Activated naive CD4-positive, alpha-beta T cell treated with anti-CD3 and anti-CD28 coated beads, Interleukin-2, amount 50 U/mL, for 72 hours (primary cell): ENCODE results near the gene ST6GALNAC3. TPM values are rescaled to one million over a fixed set of nuclear protein-coding genes. Genes with fewer than 3 reads are reported as not detected.
"Not testable (repeated sequence)": the region's sequence is repeated elsewhere in the genome, so short reads cannot be mapped to it uniquely, and the experiment has no call there.

Experiments used
- ATAC-seq, 2 donors: fragments of 150-1000 bp; cut with Tn5 transposase; 2 replicates each; pipeline ENCODE4 v1.10.0; 2021; ENCODE audit warnings: mild to moderate bottlenecking in 2 of 2, moderate library complexity in 2 of 2
- DNase-seq, 2 donors: peaks; one replicate each; pipeline ENCODE4 v3.0.0; 2021 to 2022; ENCODE audit warnings: low spot score in 2 of 2
- H3K27ac Mint-ChIP-seq, 2 donors: one replicate each; pipeline ENCODE4 v1.8.0; 2022; ENCODE audit warnings: mild to moderate bottlenecking in 2 of 2, mixed read lengths in 2 of 2
- H3K36me3 Mint-ChIP-seq, 2 donors: one replicate each; pipeline ENCODE4 v1.8.0; 2022; ENCODE audit warnings: mixed read lengths in 2 of 2
- H3K9me3 Mint-ChIP-seq, 2 donors: one replicate each; pipeline ENCODE4 v1.8.0; 2022; ENCODE audit warnings: mixed read lengths in 2 of 2
- total RNA-seq, 2 donors: library from RNA; stranded (reverse); gene quantifications; one replicate each; pipeline ENCODE4 v1.2.3, GENCODE V29; 2022

The ST6GALNAC3 gene
- 1 to 10 TPM; 1.4 to 3.8 TPM for total RNA-seq

DNA sequence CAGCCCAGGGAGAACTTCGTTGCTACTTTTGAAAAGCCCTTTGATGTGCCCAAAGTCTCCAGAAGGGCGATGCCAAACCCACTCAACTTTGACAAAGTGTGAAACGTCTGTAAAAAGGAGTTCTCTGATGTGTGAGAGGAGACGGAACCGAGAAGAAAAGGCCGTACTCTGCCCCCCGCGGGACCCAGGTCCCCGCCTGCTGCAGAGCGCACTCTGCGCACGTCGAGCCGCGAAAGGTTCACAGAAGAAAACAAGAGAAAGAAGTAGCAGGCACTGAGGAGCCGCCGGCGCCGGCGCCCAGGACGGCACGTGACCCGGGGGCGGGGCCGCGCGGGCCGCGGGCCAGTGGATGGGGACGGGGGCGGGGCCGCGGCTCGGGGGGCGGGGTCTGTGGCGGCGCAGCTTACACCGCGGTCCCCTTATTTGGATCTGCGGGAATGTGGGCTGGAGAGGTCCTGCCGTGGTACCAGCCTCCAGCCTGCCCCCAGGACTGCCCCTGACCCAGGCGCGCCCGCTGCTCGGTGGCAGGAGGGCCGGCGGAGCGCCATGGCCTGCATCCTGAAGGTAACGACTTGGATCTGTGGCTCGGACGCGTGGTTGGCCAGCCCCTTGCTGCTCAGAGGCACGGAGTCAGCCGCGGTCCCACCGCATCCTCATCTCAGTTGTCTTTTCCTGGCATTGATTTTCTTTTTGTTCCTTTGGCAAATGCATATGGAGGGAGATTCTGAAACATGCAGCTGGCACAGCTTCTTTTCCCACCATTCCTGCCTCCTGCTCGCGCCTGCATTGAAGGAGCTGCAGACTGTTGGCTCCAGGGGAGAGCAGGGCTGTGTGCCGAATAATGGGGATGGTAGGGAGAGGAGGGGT is at the start of gene ST6GALNAC3:
ST6GALNAC3 (plus strand) TSS at position 426 of the 867 bp plus-strand sequence.
- Mint-ChIP-seq H3K36me3 (no peaks in the 10 kb centered on the region), H3K9me3 (no peaks in the 10 kb centered on the region), H3K27ac (peak within 1 kb of the TSS in 1 of 2 donors; percentile 31)
- peak; percentile 78 to 83 for DNase-seq
- ATAC-seq, result peak; percentile 93 to 98

DNA sequence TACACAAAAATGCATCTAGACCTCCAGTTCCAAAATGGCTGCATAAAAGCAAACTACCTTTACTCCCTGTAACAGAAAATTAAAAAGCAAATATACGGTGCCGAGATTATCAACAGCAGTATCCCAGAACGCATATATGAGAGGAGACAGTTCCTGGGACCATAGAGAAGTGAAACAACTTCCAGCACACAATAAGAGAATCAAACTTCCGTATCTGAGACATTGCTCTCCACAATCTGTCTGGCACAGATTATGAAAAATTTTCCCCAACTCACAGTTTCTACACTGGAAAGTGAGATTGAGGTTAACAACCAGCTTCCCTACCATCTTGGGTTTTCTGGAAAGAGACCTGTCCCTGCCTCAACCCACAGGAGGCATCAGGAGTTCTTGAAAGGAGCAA is 47.2 kb upstream of the ST6GALNAC3 start:
- DNase-seq (no peak), ATAC-seq (no peak)
- no peak overlapping the region for H3K27ac Mint-ChIP-seq
- no peaks in the 10 kb centered on the region for H3K36me3 Mint-ChIP-seq
- H3K9me3 Mint-ChIP-seq, result no peaks in the 10 kb centered on the region

GRCh38 chr1:76029331-76029730 is 45.2 kb upstream of the ST6GALNAC3 start:
- Mint-ChIP-seq H3K9me3 (no peaks in the 10 kb centered on the region), H3K27ac (no peak overlapping the region), H3K36me3 (no peaks in the 10 kb centered on the region)
- no peak for DNase-seq
- no peak for ATAC-seq

GRCh38 chr1:76031496-76031895 is 43.0 kb upstream of the ST6GALNAC3 start:
- ATAC-seq, result no peak

GRCh38 chr1:76033800-76034475 is 40.6 kb upstream of the ST6GALNAC3 start:
- ATAC-seq (no peak), DNase-seq (no peak)
- no peak overlapping the region for H3K27ac Mint-ChIP-seq
- H3K9me3 Mint-ChIP-seq, result no peaks in the 10 kb centered on the region
- no peaks in the 10 kb centered on the region for H3K36me3 Mint-ChIP-seq

More at GRCh38 chr1:76031496-76031895, 43.0 kb upstream of the ST6GALNAC3 start:
- H3K9me3 Mint-ChIP-seq, result no peaks in the 10 kb centered on the region
- H3K27ac Mint-ChIP-seq, result no peak overlapping the region
- no peaks in the 10 kb centered on the region for H3K36me3 Mint-ChIP-seq
- DNase-seq, result no peak

- Mint-ChIP-seq H3K36me3 (no peaks in the 10 kb centered on the region), H3K9me3 (no peaks in the 10 kb centered on the region), H3K27ac (no peak overlapping the region)
- DNase-seq, result no peak
- ATAC-seq, result no peak
Measured at GRCh38 chr1:76035053-76035452, 39.5 kb upstream of the ST6GALNAC3 start.

DNA sequence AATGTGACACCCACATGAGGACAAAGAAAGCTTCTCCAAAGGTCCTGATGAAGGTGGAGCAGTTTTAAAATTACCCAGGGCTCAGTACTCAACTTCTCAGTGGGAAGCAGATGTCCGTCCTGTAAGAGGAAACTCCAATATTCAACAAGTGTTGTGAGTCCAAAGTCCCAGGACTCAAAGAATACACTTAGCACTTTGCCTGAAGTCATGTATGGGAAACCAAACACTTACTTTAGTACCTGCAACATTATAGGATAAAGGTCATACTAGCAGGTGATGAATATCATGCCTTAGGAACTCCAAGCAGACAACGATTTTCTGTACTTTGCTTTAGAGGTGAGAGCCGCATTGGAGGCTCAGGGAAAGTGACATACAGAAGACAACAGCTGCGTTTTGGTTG is 37.2 kb upstream of the ST6GALNAC3 start:
- Mint-ChIP-seq H3K36me3 (no peaks in the 10 kb centered on the region), H3K9me3 (no peaks in the 10 kb centered on the region), H3K27ac (no peak overlapping the region)
- ATAC-seq, result no peak
- no peak for DNase-seq

GRCh38 chr1:76038287-76039004 is 36.1 kb upstream of the ST6GALNAC3 start:
- DNase-seq (no peak), ATAC-seq (no peak)
- H3K27ac Mint-ChIP-seq, result no peak overlapping the region
- no peaks in the 10 kb centered on the region for H3K36me3 Mint-ChIP-seq
- H3K9me3 Mint-ChIP-seq, result no peaks in the 10 kb centered on the region

DNA sequence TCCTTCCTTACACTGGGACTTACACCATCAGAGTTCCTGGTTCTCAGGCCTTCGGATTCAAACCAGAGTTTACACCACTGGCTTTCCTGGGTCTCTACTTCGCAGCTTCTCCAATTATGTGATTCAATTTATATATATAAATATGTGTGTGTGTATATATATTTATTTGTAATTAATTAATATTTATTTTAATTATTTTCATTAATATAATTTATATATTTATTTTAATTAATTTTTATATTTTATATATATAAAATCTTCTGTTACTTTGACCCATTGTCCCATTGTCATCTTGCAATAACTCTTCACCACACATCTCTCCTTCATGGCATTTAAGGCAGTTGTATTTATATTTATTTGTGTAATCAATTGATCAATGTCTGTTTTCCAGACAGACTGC is 28.4 kb upstream of the ST6GALNAC3 start:
- no peak overlapping the region for H3K27ac Mint-ChIP-seq

DNA sequence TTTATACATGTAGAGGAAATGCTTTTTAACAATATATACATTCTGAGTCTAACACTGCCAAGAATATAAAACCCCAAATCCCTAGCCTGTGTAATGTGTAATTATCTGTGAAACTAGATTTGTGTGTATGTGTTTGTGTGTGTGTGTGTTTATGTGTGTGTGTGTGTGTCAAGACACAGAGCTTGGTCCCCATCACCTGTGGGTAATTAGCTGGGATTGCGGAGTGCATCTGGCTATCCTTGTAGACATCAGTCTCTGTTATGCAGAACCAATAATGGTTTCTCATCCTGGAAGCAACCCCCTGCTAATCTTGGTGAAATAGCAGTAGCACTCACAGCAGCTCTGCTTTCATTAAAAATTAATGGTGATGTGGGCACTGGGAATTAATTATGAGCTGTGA is 26.3 kb upstream of the ST6GALNAC3 start:
- Mint-ChIP-seq H3K9me3 (no peaks in the 10 kb centered on the region), H3K27ac (no peak overlapping the region), H3K36me3 (no peaks in the 10 kb centered on the region)
- ATAC-seq (no peak), DNase-seq (no peak)

More for the DNA sequence above, 28.4 kb upstream of the ST6GALNAC3 start:
- Mint-ChIP-seq H3K9me3 (no peaks in the 10 kb centered on the region), H3K36me3 (no peaks in the 10 kb centered on the region)
- DNase-seq (no peak), ATAC-seq (no peak)

GRCh38 chr1:76048926-76049325 is 25.6 kb upstream of the ST6GALNAC3 start:
- DNase-seq, result no peak
- no peak overlapping the region for H3K27ac Mint-ChIP-seq
- no peak for ATAC-seq
- H3K36me3 Mint-ChIP-seq, result no peaks in the 10 kb centered on the region
- H3K9me3 Mint-ChIP-seq, result no peaks in the 10 kb centered on the region

DNA sequence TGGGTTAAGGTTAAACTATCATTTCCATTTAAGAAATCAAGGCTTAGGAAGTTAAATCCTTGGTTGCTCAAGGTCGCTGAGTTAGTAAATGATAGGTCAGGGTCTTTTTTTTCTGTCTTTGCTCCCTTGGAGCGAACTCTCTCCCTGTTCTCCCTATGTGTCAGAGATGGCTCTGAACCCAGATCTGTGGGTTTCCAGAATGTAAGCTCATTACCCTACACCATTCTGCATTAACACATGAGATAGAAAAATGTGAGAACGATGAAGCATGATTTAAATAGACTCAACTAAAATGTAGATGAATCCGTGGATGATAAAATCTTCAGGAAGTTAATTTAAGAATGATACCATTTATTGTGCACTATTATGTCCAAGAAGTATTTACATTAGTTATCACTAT is 25.0 kb upstream of the ST6GALNAC3 start:
- H3K36me3 Mint-ChIP-seq, result no peaks in the 10 kb centered on the region
- H3K27ac Mint-ChIP-seq, result no peak overlapping the region
- ATAC-seq, result no peak
- no peaks in the 10 kb centered on the region for H3K9me3 Mint-ChIP-seq
- DNase-seq, result no peak

DNA sequence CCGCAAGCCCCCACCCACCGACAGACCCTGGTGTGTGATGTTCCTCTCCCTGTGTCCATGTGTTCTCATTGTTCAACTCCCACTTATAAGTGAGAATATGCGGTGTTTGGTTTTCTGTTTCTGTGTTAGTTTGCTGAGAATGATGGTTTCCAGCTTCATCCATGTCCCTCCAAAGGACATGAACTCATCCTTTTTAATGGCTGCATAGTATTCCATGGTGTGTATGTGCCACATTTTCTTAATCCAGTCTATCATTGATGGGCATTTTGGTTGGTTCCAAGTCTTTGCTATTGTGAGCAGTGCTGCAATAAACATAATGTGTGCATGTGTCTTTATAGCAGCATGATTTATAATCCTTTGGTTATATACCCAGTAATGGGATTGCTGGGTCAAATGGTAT is 24.5 kb upstream of the ST6GALNAC3 start:
- not testable (repeated sequence) for DNase-seq, H3K27ac Mint-ChIP-seq, H3K36me3 Mint-ChIP-seq, H3K9me3 Mint-ChIP-seq, ATAC-seq

DNA sequence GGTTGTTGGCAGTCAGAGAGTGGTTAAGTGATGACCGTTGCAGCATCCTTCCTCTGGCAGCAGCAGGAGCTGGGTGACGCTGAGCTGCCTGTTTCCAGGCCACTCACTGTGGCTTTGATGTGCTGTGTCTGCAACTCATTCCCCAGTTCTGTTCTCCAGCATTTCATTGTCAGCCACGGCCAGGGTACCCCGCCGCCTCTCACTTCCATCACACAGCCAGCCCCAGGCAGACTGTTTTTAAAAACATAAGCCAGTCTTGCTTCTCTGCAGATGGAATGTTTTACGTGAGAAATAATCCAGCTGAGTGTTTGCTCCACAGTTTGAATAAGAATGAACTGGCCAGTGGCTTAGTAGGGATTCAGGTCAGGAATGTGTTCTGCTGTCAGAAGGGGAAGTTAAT is 21.5 kb upstream of the ST6GALNAC3 start:
- peak; percentile 20 to 47 for ATAC-seq

GRCh38 chr1:76054359-76054758 is 20.2 kb upstream of the ST6GALNAC3 start:
- Mint-ChIP-seq H3K9me3 (no peaks in the 10 kb centered on the region), H3K36me3 (no peaks in the 10 kb centered on the region), H3K27ac (no peak overlapping the region)
- DNase-seq (no peak), ATAC-seq (no peak)

More for the DNA sequence above, 21.5 kb upstream of the ST6GALNAC3 start:
- H3K36me3 Mint-ChIP-seq, result no peaks in the 10 kb centered on the region
- no peaks in the 10 kb centered on the region for H3K9me3 Mint-ChIP-seq
- H3K27ac Mint-ChIP-seq, result no peak overlapping the region
- no peak for DNase-seq

DNA sequence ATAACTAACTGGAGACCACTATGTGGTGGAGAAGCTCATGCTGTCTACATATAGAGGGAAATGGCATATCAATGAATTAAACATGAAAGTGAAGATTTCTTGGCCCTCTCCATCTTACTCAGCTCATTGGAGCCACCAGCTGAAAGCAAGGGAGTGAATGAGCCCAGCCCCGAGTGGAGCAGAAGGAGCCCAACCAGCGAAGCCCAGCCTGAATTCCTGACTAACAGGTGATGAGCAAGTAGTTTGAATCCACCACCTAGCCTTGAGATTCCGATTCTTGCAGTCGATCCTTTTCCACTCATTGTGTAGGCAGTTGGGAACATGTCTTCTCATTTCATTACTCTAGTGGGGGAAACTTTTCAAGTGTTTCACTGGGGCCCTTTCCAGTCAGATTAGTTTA is 18.6 kb upstream of the ST6GALNAC3 start:
- ATAC-seq, result no peak
- H3K9me3 Mint-ChIP-seq, result no peaks in the 10 kb centered on the region
- no peak for DNase-seq
- no peaks in the 10 kb centered on the region for H3K36me3 Mint-ChIP-seq
- no peak overlapping the region for H3K27ac Mint-ChIP-seq

- ATAC-seq, result no peak
- Mint-ChIP-seq H3K9me3 (no peaks in the 10 kb centered on the region), H3K36me3 (no peaks in the 10 kb centered on the region), H3K27ac (no peak overlapping the region)
- no peak for DNase-seq
Measured at GRCh38 chr1:76059451-76059850, 15.1 kb upstream of the ST6GALNAC3 start.
